ENCODE measurements around the gene MPC2.
"Not testable (repeated sequence)": the region's sequence is repeated elsewhere in the genome, so short reads cannot be mapped to it uniquely, and the experiment has no call there.

The MPC2 gene

DNA sequence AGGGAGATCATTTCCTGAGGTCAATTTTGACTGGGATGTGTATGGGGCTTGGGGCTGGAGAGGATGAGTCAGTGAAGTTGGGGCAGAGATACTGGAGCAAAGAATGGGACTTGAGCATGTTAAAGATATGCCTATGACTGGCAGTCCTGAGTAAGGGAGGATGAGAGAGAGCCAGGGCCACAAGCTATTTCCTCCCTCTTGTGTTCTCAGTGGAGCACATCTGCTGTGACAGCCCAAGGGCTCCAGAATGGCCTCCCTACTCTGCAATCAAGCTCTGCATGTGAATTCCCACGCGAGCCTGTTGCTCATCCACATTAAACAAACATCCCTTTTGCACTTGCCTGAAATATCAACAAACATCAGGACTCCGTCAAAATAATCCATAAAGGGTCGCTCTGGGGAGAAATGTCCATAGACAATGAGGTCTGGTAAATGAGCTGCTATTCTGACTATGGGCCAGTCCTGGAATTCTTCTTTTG is 32.2 kb downstream of the MPC2 start:
- no peak for ATAC-seq

DNA sequence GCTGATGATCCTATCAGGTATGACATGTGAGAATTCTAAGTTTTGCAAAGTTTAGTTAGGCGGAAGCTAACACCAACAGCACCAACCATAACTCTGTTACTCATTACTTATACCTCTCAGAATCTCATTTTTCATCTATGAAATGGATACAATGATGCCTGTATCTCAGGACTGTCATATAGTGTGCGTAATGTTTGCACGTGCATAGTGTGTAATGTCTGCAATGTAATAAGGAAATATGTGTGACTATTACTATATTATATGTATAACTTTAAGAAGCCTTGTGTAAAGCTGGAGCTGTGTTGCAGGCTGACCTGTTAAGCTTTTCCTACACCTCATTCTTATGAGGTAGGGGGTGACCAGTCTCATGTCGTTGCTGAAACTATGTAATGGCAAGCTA is 36.0 kb downstream of the MPC2 start:
- ATAC-seq, result no peak

DNA sequence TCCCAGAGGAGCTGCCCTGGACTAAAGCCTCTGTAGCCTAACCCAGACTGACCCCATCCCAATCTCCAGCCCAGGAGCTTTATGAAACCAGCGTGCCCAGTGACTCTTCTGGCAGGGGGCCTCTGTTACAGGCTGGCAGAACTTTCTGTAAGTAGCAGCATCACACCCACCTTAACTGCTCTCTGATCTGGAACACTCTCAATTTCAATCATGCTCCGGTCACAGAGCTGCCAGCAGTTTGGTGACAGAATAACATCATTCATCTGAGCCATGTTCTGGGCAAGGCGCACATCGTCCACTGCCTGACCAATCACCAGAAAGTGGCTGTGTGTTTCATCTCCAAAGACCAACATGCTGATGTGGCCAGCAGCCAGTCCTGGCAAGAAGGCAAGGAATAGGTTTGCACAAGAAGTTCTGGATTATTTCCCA is 37.6 kb downstream of the MPC2 start:
- ATAC-seq, result no peak

DNA sequence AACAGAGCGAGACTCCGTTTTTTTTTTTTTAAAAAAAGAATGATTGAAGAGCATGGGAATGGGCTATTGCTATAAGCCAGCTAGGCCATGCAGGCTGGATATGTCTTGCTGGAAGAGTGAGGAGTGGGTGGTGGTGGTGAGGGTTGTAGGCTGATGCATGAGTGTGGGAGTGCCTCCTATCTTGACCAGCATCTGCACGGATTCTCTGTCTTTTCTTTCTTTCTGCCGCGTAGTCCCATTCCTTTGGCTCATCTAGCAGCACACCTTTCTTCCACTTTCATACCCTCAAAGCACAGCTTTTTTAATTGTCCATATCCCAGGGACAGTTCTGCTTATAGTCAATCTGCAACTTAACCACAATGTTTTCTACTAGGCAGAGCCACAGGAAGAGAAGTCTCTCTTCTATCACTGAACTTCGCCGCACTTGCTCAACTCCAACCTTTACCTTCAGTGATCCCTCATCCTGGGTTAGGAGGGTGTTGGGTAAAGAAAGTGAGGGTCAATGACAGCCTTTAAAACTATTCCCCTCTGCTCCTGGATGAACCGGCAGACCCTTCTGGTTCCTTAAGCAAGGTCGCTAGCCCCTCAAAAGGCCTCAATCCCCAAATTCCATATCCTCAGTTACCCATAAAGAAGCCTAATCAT is 38.2 kb downstream of the MPC2 start:
- no peak for ATAC-seq

DNA sequence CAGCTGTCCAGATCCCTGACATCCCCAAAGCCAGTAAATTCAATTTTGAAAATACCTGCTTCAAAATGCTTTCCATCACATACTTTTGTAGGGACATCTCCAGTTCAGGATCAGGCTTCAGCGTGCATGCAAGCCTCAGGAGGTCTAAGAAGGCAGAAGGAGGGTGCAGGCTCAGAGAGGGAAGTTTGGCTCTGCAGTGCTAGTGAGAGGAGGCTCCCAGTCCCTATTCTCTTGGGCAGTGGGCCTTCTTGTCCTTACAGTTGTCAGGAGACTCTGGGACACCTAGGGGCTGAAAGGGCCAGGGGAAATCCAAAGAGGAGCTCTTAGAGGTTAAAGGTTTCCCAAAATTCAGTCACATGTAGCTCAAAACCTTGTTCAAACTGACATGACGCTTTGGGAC is 43.1 kb downstream of the MPC2 start:
- ATAC-seq, result no peak

DNA sequence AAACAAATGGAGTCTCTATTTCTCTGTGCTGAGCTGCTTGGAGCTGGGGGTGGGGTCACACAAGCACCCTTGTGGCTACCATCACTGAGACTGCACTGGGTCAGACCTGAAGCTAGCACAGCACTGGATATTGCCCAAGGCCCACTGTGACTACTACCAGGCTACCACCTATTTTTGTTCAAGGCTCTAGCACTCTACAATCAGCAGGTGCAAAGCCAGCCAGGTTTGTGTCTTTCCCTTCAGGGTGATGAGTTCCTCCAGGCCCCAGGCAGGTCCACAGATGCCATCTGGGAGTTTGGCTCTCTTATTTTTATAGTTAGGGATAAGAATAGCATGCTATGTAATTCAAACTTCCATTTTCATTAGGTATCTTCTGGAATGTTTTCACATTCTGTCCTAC is 46.5 kb downstream of the MPC2 start:
- ATAC-seq, result no peak

DNA sequence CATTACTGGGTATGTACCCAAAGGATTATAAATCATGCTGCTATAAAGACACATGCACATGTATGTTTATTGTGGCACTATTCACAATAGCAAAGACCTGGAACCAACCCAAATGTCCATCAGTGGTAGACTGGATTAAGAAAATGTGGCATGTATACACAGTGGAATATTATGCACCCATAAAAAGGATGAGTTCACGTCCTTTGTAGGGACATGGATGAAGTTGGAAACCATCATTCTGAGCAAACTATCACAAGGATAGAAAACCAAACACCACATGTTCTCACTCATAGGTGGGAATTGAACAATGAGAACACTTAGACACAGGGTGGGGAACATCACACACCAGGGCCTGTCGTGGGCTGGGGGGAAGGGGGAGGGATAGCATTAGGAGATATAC is 49.7 kb downstream of the MPC2 start:
- not testable (repeated sequence) for ATAC-seq

DNA sequence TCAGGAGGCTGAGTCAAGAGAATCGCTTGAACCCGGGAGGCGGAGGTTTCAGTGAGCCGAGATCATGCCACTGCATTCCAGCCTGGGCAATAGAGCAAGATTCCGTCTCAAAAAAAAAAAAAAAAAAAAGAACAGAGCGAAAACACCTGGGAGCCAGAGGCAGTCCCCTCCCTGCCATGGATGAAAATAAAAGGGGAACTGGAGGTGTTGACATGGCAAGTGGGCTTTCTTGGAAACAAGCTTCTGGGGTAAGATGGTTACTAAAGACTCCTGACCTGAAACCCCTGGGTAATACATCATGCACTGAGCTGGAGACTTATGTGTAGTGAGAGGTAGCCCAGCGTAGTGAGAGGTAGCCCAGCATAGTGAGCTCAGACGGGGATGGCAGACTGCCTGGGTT is 54.5 kb downstream of the MPC2 start:
- no peak for ATAC-seq

DNA sequence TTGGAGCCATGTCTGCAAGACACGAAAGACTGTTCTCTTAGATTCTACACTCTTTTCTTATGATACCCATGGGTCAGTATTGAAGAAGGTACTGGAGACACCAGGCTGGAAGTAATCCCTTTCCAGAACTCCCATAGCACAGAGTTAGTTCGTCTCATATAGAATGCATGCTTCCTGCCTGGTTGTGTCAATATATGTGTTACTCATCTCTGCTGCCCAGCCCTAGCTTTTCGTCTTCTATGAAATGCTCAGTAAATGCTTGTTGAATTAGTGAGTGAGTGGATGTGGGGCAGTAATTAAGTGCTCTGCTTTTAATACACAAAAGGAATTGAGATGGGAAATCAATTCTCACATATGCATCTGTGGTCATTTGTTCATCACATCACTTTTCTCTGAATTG is 55.1 kb downstream of the MPC2 start:
- no peak for ATAC-seq

DNA sequence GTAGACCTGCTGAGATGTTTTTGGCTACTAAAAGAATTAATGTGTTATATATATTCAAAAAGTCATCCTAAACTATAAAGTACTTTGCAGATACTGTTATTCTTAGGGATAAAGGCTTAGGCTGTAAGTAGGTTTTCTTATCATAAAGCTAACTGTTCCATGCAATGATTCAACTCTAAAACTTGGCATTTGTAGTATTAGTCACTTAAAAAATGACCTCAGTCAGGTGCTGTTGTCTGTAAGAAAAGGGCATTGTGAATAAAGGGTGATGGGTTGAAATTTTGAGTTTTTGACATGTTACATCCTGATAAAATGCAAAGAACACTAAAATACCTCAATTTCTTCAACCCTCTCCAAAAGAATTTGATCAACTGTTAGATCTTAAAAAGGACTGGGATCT is 55.8 kb downstream of the MPC2 start:
- ATAC-seq, result no peak

DNA sequence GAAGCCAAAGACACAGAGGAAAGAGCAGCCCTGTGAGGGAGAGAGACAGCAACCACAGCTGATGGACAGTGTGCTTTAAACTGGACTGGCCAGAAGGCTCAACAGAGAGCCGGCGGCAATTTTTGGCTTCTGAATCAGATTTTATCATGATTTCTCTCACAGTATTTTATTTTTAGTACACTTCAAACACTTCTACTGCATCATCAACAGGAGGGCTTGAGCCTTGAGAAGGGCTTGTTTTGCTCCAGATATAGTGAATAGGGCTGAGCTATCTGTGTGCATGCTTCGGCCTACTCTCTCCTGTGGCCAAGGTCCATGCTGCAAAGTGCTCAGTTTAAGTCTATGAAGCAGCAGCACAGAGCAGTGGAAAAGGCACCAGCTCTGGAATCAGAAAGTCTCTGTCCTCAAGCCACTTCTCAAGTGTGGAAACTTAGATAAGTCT is 56.3 kb downstream of the MPC2 start:
- no peak for ATAC-seq

DNA sequence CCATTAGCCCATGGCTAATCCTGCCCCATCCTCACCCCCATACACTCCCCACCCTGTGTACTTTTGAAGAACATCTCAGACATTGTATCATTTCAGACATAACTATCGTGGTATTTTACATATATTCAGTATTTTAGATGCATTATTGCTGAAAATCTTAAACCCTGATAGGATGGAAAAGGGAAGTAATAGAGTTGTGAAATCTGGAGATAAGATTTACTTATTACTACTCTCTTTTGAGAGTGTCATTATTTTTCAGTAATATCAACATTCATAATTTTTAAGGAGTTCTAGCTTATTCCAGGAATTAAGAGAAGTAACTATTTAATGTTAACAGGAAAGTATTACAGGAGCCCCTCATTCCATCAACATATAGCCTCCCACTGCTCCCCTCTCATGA is 57.4 kb downstream of the MPC2 start:
- ATAC-seq, result no peak

DNA sequence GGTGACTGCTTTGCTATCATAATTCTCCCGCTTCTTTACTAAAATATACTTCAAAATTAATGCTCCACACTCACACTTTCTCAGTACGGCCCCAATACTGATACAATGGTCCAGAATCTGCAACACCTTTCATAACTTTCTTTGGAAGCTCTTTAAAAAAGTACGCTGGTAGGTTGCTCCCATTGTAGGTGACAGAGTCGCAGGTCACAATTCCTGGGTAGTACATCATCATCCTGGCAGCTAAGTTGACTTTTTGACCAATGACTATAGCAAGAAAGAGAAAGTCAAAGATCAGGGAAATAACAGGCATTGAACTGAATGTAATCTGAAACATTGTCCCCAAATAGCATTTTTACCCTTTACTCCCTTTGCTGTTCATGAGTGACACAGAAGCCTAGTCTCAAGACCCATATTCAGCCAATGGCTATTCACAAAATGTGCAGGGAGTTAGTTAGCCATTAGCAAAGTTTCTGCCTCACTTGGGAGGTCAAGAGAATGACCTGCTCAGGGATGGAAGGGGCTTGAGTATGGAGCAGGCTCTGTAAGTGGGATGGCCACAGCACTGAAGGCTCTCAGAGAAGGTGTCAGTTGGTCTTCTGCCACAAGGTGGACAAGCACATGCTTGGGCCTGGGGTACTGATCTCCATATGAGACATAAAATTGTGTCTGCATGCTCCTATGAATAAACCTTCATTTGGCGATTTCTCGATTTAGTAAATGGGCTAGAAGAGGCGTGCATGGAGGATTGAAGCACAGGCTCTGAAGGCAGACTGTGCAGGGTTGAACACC is 58.3 kb downstream of the MPC2 start:
- ATAC-seq, result no peak

DNA sequence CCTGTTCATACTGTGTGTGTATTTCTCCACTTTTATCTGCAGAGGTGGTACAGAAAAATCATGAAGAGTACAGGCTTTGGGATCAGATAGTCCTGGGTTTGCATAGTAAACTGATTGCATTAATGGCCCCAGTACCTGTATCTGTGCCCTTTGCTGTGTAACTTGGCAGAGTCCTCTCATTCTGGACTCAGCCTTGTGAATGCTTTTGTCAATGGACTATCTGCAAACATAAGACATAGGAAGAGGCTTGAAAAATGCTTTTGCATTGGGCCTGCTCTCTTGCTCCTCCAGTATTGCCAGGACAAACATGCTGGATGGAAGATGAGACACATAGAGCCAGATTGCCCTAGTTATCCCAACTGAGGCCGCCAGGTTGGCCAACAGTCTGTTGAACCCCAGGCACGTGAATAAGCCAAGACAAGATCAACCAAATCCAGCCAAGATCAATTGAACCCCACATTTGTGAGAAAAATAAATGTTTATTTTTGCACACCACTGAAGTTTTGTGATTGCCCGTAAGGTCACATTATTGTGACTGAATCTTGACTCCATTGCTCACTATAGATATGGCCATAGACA is 60.2 kb downstream of the MPC2 start:
- ATAC-seq, result no peak

DNA sequence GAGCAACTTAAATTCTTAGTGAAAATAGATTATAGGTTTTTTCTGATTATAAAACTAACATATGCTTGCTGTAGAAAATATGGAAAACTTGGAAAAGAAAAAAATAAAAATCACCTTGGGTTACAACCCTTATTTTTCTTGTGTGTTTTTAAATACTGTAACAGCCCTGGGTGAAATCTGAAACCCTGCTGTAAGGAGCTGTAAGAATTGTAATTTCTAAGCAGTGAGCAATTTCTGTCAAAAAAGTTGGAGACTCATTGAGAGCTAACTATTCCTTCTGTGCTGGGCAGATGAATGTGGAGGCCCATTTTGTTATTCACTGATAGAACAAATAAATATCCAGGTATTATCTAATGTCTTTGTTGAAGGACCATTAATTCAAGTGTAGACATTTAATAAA is 65.5 kb downstream of the MPC2 start:
- ATAC-seq, result no peak

DNA sequence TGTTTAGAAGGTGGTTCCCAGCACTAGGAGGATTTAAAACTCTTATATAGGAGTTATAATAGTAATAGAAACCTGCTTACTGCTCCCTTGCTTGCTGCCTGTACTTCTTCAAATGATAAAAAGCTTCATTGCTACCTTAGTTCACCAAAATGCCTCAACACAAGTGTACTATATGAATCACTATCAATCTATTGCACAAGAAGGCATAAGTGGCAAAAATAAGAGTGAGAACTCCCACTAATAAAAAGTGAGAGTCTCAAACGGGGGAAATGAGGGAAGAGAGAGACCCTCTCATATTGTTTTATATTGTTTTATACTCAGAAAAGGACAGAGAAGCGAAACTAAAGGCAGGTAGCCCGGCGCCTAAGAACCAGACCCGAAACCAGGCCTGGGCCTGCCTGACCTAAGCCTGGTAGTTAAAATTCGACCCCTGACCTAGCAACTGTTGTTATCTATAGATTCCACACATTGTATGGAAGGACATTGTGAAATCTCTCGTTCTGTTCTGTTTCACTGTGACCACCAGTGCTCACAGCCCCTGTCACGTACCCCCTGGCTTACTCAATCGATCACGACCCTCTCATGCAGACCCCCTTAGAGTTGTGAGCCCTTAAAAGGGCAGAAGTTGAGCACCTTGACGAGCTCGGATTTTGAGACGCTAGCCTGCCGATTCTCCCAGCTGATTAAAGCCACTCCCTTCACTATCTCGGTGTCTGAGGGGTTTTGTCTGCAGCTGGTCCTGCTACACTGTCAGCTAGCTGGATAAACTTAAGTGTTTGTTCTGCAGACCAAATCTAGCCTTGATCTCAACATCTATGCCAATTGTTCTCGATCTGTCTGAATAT is 67.5 kb downstream of the MPC2 start:
- ATAC-seq, result not testable (repeated sequence)

DNA sequence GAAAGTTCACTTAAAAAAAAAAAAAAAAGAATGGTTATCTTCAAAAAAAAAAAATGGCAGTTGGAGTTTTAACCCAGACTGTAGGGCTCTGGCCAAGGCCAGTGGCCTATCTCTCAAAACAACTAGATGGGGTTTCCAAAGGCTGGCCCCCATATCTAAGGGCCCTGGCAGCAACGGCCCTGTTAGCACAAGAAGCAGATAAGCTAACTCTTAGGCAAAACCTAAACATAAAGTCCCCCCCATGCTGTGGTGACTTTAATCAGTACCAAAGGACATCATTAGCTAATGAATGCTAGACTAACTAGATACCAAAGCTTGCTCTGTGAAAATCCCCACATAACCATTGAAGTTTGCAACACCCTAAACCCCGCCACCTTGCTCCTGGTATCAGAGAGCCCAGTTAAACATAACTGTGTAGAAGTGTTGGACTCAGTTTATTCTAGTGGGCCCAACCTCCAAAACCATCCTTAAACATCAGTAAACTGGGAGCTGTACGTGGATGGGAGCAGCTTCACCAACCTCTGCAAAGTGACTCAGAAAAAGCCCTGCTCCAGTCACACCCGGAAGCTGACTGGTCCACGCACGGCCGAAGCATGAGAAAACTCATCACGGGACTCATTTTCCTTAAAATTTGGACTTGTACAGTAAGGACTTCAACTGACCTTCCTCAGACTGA is 70.0 kb downstream of the MPC2 start:
- ATAC-seq, result not testable (repeated sequence)

All from activated CD4-positive, CD25-positive, alpha-beta regulatory T cell treated with anti-CD3 and anti-CD28 coated beads, Interleukin-2, amount 50 U/mL, for 24 hours (primary cell).